ENCODE data around the gene LSM7.

Gene LSM7

DNA sequence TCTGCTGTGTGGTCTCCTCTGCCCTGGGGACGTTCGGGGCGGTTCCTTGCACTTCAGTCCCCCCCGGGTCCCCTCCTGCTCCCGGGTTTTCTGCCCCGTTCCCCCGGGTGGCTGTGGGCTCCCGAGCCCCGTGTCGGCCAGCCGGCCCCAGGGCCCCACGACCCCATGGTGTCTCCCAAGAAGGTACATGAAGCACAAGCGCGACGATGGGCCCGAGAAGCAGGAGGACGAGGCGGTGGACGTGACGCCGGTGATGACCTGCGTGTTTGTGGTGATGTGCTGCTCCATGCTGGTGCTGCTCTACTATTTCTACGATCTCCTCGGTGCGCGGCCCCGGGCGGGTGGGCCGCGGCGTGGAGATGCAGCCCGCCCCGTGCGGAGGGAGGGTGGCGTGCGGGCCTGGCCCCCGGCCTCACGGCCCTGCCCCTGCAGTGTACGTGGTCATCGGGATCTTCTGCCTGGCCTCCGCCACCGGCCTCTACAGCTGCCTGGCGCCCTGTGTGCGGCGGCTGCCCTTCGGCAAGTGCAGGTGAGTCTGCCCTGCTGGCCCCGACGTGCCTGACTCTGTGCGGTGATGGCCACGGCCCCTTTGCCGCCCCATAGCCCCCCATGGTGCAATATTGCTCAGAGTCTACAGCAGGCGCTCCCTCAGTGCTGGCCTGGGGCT lies 11.4 kb upstream of the LSM7 start:
- no peak for DNase-seq (ENCODE audit: low spot score)
- TF ChIP-seq, protein P1, sequence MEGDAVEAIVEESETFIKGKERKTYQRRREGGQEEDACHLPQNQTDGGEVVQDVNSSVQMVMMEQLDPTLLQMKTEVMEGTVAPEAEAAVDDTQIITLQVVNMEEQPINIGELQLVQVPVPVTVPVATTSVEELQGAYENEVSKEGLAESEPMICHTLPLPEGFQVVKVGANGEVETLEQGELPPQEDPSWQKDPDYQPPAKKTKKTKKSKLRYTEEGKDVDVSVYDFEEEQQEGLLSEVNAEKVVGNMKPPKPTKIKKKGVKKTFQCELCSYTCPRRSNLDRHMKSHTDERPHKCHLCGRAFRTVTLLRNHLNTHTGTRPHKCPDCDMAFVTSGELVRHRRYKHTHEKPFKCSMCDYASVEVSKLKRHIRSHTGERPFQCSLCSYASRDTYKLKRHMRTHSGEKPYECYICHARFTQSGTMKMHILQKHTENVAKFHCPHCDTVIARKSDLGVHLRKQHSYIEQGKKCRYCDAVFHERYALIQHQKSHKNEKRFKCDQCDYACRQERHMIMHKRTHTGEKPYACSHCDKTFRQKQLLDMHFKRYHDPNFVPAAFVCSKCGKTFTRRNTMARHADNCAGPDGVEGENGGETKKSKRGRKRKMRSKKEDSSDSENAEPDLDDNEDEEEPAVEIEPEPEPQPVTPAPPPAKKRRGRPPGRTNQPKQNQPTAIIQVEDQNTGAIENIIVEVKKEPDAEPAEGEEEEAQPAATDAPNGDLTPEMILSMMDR (IDR thresholded peaks at IDR 0.05; ENCODE audit: extremely low read depth, missing control alignments): no peak

DNA sequence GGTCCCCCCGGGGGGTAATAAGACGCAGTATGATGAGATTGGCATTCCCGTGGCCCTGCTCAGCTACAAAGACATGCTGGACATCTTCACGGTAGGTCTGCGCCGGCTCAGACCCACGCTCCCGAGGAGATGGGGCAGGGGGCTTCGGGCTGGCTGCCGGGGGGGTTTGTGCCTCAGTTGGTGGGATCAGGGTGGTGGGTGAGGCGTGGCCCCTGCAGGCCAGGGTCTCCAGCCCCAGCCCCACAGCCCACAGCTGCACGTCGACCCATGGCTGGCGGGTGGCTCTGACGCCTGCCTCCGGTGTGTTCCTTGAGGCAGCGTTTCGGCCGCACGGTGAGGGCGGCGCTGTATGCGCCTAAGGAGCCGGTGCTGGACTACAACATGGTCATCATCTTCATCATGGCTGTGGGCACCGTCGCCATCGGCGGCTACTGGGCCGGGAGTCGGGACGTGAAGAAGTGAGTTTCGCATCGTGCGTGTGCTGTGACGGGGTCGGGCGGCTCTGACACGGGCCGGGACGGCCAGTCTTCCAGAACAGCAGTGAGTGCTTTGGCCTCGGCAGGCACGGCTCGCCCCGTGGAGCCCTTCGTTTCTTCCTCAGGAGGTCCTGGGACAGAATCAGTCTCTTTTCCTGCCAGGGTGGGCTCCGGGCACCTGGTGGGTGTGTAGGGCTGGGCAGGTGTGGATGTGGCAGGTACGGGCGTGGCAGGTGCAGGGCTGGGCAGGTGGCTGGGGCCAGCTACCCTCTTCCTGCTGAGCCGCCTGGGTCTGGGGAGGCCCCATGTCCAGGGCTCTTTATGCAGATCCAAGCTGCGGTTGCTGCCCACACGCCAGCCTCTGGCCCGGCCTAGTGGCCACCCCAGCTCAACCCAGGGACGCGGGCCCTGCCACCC lies 10.6 kb upstream of the LSM7 start:
- TF ChIP-seq, protein P1 (IDR thresholded peaks at IDR 0.05; ENCODE audit: extremely low read depth, missing control alignments): no peak

DNA sequence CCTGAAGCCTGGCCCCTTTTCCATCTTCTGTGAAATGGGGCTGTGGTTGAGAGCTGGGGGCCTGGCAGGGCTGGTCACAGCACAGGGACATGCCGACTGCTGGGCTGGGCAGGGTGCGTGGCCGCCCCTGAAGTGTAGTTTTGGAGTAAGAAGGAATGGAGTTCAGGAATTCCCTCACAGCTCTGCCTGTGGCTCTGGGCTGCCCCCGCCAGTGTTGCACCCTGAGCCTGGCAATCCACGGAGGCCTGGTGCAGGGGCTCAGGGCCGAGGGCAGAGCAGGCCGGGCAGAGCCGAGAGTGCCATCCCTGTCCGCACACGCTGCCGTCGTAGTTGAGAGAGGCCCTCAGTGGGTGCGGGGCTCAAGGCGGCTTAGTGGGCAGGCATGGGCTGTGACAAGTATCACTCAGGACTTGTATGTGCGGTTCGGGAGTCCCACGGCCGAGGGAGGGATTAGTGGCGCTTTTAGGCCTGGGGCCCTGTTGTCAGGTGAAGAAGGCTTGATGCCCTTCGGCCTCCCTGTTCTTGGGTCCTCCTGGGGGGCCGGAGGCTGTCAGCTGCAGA lies 9.7 kb upstream of the LSM7 start:
- DNase-seq (ENCODE audit: low spot score): no peak
- TF ChIP-seq, protein P1 (IDR thresholded peaks at IDR 0.05; ENCODE audit: extremely low read depth, missing control alignments): no peak

More for the DNA sequence above, 10.6 kb upstream of the LSM7 start:
- no peak for DNase-seq (ENCODE audit: low spot score)

DNA sequence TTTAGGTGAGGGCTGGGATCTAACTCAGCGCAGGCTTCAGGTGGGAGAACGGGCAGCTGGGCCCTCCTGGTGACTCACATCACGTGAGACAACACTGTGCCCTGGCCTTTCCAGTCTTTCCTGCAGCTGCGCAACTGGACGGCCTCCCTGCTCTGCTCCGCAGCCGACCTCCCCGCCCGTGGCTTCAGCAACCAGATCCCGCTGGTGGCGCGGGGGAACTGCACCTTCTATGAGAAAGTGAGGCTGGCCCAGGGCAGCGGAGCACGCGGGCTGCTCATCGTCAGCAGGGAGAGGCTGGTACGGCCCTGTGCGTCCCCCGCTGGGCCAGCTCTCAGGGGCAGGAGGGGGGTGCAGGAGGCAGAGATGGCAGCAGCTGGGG lies 8.9 kb upstream of the LSM7 start:
- TF ChIP-seq, protein P1 (IDR thresholded peaks at IDR 0.05; ENCODE audit: extremely low read depth, missing control alignments): no peak
- no peak for DNase-seq (ENCODE audit: low spot score)

DNA sequence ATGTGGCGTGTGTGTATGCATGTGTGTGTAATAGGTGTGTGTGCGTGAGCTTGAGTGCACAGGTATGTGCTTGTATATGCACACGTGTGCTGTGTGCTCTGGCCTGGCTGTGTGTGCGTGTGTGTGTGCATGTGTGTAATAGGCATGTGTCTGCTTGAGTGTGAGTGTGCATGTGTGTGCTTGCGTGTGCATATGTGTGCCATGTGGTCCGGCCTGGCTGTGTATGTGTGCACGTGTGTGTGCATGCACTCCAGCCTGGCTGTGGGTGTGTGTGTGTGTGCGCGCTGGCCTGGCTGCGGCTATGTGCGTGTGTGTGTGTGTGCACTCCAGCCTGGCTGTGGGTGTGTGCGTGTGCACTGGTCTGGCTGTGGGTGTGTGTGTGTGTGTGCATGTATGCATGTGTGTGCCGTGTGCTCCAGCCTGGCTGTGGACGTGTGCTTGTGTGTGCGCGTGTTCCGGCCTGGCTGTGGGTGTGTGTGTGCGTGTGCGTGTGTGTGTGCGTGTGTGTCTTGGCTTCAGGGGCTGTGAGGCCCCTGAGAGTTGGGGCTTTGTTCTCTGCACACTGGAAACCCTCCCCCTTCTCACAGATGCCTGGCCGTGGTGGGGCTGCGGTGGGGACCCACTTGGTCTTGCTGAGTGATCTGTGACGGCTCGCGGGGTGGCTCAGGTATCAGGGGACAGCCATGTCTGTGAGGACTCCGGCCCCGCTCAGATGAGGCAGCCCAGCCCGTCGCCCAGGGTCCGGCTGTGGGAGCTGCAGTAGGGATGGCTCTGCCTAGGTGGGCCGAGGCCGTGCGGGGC lies 8.3 kb upstream of the LSM7 start:
- no peak for DNase-seq (ENCODE audit: low spot score)
- TF ChIP-seq, protein P1 (IDR thresholded peaks at IDR 0.05; ENCODE audit: extremely low read depth, missing control alignments): no peak

DNA sequence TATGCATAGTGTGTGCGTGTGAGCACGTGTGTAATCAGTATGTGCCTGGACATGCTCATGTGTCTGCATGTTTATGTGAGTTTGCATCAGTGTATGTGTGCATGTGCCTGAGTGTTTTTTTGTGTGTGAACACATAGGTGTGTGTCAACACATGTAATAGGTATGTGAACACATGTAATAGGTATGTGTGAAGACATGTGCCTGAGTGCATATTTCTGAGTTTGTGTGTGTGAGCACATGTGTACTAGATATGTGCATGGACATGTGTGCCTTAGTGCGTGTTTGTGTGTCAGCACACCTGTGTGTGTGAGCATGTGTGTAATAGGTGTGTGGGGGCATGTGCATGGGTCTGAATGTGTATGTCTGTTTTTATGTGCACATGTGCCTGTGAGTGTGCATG lies 7.5 kb upstream of the LSM7 start:
- TF ChIP-seq, protein P1 (IDR thresholded peaks at IDR 0.05; ENCODE audit: extremely low read depth, missing control alignments): no peak
- DNase-seq (ENCODE audit: low spot score): no peak

Measured in GM20000 (cell line).